WERI-Rb-1 (cell line): ENCODE measurements around the gene CYP46A1.

Source experiments
- DNase-seq: peaks from one replicate; pipeline ENCODE4 v3.0.0-alpha.2; 2020
- H3K27ac ChIP-seq: fragments of 250-450 bp; sonication (Bioruptor Pico); 2 replicates; pipeline ENCODE4 v1.5.1; 2020; ENCODE audit warnings: mild to moderate bottlenecking, moderate library complexity
- H3K27me3 ChIP-seq: fragments of 250-450 bp; sonication (Bioruptor Pico); 2 replicates; pipeline ENCODE4 v1.5.1; 2021; ENCODE audit warnings: mild to moderate bottlenecking, low read depth, moderate library complexity; ENCODE audit not compliant: insufficient read depth, severe bottlenecking
- H3K36me3 ChIP-seq: fragments of 250-450 bp; sonication (Bioruptor Pico); 2 replicates; pipeline ENCODE4 v1.5.1; 2020; ENCODE audit warnings: mild to moderate bottlenecking, moderate library complexity
- H3K4me3 ChIP-seq: 2 replicates; pipeline ENCODE4 v1.5.1; 2011; ENCODE audit warnings: low read depth, mild to moderate bottlenecking, control low read depth, low read length
- H3K9me3 ChIP-seq: fragments of 250-450 bp; sonication (Bioruptor Pico); 2 replicates; pipeline ENCODE4 v1.5.1; 2021; ENCODE audit warnings: mild to moderate bottlenecking, moderate library complexity; ENCODE audit not compliant: severe bottlenecking
- TF ChIP-seq, protein P1 (sequence below): IDR thresholded peaks from 2 replicates; pipeline ENCODE4 v1.5.1; 2011; ENCODE audit warnings: low read depth, mild to moderate bottlenecking, control low read depth, inconsistent platforms, low read length

CYP46A1 gene

DNA sequence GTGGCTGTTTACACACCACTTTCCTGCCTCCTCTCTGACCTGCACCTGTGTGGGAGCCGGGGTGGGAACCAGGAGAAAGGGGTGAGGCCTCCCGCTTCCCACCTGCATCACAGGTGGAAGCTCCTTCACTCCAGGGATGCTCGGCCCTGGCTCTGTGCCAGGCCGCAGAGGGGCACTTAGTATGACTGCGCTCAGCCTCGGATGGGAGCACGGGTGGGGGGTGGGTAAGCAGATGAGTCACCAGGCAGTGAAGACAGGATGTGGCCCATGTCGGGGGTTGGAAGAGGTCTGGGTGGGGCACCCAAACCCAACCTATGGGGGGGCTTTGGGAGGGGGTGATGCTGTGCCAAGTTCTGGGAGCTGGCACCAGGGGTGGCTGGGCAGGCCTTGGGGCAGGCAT is 7.4 kb upstream of the CYP46A1 start:
- H3K36me3 ChIP-seq, result no peaks in the 10 kb centered on the region

GRCh38 chr14:99677231-99678140 is 6.6 kb upstream of the CYP46A1 start:
- Histone ChIP-seq H3K27me3 (no peaks in the 10 kb centered on the region), H3K36me3 (no peaks in the 10 kb centered on the region), H3K27ac (no peak overlapping the region), H3K4me3 (no peak overlapping the region), H3K9me3 (peaks cover 16% of the 10 kb centered on the region)
- TF ChIP-seq, protein P1, sequence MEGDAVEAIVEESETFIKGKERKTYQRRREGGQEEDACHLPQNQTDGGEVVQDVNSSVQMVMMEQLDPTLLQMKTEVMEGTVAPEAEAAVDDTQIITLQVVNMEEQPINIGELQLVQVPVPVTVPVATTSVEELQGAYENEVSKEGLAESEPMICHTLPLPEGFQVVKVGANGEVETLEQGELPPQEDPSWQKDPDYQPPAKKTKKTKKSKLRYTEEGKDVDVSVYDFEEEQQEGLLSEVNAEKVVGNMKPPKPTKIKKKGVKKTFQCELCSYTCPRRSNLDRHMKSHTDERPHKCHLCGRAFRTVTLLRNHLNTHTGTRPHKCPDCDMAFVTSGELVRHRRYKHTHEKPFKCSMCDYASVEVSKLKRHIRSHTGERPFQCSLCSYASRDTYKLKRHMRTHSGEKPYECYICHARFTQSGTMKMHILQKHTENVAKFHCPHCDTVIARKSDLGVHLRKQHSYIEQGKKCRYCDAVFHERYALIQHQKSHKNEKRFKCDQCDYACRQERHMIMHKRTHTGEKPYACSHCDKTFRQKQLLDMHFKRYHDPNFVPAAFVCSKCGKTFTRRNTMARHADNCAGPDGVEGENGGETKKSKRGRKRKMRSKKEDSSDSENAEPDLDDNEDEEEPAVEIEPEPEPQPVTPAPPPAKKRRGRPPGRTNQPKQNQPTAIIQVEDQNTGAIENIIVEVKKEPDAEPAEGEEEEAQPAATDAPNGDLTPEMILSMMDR, result no peak
- no peak for DNase-seq

More for the DNA sequence above, 7.4 kb upstream of the CYP46A1 start:
- Histone ChIP-seq H3K27me3 (no peaks in the 10 kb centered on the region), H3K9me3 (peaks cover 16% of the 10 kb centered on the region), H3K27ac (no peak overlapping the region), H3K4me3 (no peak overlapping the region)
- TF ChIP-seq, protein P1, result no peak
- no peak for DNase-seq

DNA sequence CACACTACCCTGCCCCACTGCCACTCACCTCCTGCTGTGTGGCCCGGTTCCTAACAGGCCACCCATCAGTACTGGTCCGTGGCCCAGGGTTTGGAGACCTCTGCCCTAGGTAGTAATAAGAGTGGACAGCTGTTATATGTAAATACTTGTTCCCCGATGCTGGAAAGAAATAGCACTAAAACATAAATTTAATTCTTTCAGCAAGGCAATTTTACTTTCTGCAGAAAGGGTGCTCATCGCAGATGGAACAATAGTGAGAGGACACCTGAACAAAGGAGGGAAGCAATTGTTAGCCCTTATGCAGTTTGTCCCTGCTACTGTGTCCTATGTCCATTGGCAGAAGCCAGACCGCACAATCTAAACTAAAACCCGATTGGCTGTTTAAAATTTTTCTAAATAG is 5.9 kb upstream of the CYP46A1 start:
- no peaks in the 10 kb centered on the region for H3K27me3 ChIP-seq
- no peak overlapping the region for H3K4me3 ChIP-seq
- H3K27ac ChIP-seq, result no peak overlapping the region
- TF ChIP-seq, protein P1, result no peak
- peaks cover 16% of the 10 kb centered on the region for H3K9me3 ChIP-seq
- DNase-seq, result no peak
- H3K36me3 ChIP-seq, result no peaks in the 10 kb centered on the region

DNA sequence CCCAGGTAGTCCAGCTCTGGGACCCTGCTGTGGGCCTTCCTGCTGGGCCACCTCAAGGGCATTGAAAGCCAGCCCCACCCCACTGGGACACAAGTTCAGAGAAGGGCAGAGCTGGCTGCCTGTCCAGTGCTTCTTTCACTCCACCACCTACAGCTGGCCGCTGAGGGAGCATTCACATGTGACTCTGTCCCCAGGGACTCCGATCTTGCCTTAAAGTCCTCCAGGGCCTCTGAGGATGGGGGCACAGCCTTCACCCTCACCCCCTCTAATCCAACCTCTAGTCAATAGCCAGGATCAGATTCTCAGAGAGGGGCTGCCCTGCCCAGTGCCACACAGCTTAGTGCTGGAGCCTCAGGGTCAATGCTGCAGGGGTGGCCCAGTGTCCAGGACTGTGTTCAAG is 5.0 kb upstream of the CYP46A1 start:
- no peak overlapping the region for H3K4me3 ChIP-seq
- DNase-seq, result no peak
- no peak overlapping the region for H3K27ac ChIP-seq
- H3K27me3 ChIP-seq, result no peaks in the 10 kb centered on the region
- TF ChIP-seq, protein P1, result no peak
- H3K36me3 ChIP-seq, result no peaks in the 10 kb centered on the region
- H3K9me3 ChIP-seq, result peaks cover 16% of the 10 kb centered on the region

DNA sequence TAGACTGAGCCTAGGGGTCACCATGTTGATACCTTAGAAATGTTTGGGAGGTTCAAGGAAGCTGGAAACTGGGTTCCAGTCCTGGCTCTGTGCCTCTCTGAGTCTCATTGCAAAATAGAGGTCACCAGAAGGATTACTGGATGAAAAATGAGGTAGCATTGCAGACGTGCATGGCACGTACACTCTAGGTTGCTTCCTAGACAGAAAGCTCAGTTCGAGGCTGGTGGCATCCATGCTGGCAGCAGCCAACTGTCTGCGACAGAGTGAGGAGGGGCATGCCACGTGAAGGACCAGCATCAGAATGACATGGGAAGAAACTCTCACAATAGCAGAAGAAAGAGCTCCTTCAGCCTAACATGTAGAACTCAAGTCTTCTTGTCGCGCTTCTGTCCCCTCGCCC is 4.6 kb upstream of the CYP46A1 start:
- DNase-seq, result peak; percentile 2
- no peak overlapping the region for H3K4me3 ChIP-seq
- no peak overlapping the region for H3K27ac ChIP-seq
- H3K36me3 ChIP-seq, result no peaks in the 10 kb centered on the region
- H3K27me3 ChIP-seq, result no peaks in the 10 kb centered on the region
- TF ChIP-seq, protein P1, result no peak
- H3K9me3 ChIP-seq, result peaks cover 16% of the 10 kb centered on the region

DNA sequence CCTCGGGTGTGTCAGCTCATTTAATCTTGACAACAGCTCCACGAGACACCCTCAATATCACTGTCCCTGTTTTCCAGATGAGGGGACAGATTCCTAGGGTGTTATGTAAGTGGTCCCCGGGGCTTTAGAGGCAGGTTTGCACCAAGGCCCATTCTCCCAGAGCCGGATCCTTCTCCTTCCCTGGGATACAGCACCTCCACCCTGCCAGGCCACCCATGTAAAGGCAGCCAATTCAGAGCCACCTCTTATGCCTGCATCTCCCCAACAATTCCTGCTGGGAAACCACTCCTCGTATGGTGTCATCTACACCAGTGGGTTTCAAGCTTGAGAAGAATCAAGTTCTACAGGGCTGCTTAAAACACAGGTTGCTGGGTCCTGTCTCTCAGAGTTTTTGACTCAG is 4.1 kb upstream of the CYP46A1 start:
- no peak overlapping the region for H3K27ac ChIP-seq
- DNase-seq, result no peak
- H3K4me3 ChIP-seq, result no peak overlapping the region
- peaks cover 16% of the 10 kb centered on the region for H3K9me3 ChIP-seq
- H3K27me3 ChIP-seq, result no peaks in the 10 kb centered on the region
- no peaks in the 10 kb centered on the region for H3K36me3 ChIP-seq
- TF ChIP-seq, protein P1, result no peak
